NCI-H82 (cell line): Measurements from ENCODE around the gene SPINDOC.

Experiments
- DNase-seq: peaks from one replicate; lab custom pipeline; 2025; lab: John Stamatoyannopoulos, UW

SPINDOC gene

GRCh38 chr11:63833048-63833447 is 19.8 kb downstream of the SPINDOC start:
- DNase-seq: no peak

- DNase-seq: no peak
Measured at GRCh38 chr11:63834535-63835157, 21.4 kb downstream of the SPINDOC start.

- no peak for DNase-seq
Measured at GRCh38 chr11:63835158-63835545, 21.9 kb downstream of the SPINDOC start.

- peak; percentile 90 for DNase-seq
Measured at GRCh38 chr11:63837027-63837688, 23.9 kb downstream of the SPINDOC start.

- DNase-seq: no peak
Measured at GRCh38 chr11:63837739-63838138, 24.5 kb downstream of the SPINDOC start.

- no peak for DNase-seq
Measured at GRCh38 chr11:63838150-63838677, 25.0 kb downstream of the SPINDOC start.

- peak; percentile 98 for DNase-seq
Measured at GRCh38 chr11:63838678-63839507, 25.6 kb downstream of the SPINDOC start, which contains the start of gene MARK2. MARK2 (plus strand) TSS chr11:63839110; CDS start chr11:63839507, 397 bp downstream.

GRCh38 chr11:63839508-63840355 is 26.5 kb downstream of the SPINDOC start:
- DNase-seq: peak; percentile 34

GRCh38 chr11:63840356-63841060 is 27.3 kb downstream of the SPINDOC start:
- DNase-seq: peak; percentile 27

- no peak for DNase-seq
Measured at GRCh38 chr11:63841554-63841953, 28.3 kb downstream of the SPINDOC start.

- DNase-seq: no peak
Measured at GRCh38 chr11:63843041-63843440, 29.8 kb downstream of the SPINDOC start.

GRCh38 chr11:63844836-63845235 is 31.6 kb downstream of the SPINDOC start:
- no peak for DNase-seq

- DNase-seq: no peak
Measured at GRCh38 chr11:63845303-63845702, 32.0 kb downstream of the SPINDOC start.

GRCh38 chr11:63845911-63846310 is 32.7 kb downstream of the SPINDOC start:
- no peak for DNase-seq

GRCh38 chr11:63846897-63847296 is 33.6 kb downstream of the SPINDOC start:
- no peak for DNase-seq

- no peak for DNase-seq
Measured at GRCh38 chr11:63847363-63847762, 34.1 kb downstream of the SPINDOC start.

GRCh38 chr11:63849691-63850090 is 36.4 kb downstream of the SPINDOC start:
- DNase-seq: no peak

GRCh38 chr11:63850920-63851319 is 37.7 kb downstream of the SPINDOC start:
- DNase-seq: no peak

GRCh38 chr11:63851364-63851763 is 38.1 kb downstream of the SPINDOC start:
- DNase-seq: no peak

- no peak for DNase-seq
Measured at GRCh38 chr11:63853476-63853875, 40.2 kb downstream of the SPINDOC start.

- no peak for DNase-seq
Measured at GRCh38 chr11:63854696-63855095, 41.4 kb downstream of the SPINDOC start.
